Heart right ventricle (tissue), 16 donors: ENCODE measurements around the gene CD8A. TPM values are rescaled to one million over a fixed set of nuclear protein-coding genes. Genes with fewer than 3 reads are reported as not detected.

Experiments used
- ATAC-seq, 8 donors: fragments of 200-7000 bp; cut with Tn5 transposase; one replicate each; pipeline ENCODE4 v1.9.1; 2020; ENCODE audit warnings: mild to moderate bottlenecking in 8 of 8, moderate library complexity in 8 of 8, moderate number of reproducible peaks in 1 of 8
- DNase-seq, 2 donors: peaks; one replicate each; pipeline ENCODE4 v3.0.0-alpha.2; 2020
- H3K27ac ChIP-seq, 10 donors: fragments of 200-600 bp; sonication (generic) in 2 of 10; one replicate each; pipeline versions ENCODE4 v1.5.0 to v1.8.0; 2020 to 2022; ENCODE audit warnings: mild to moderate bottlenecking in 3 of 10
- H3K27me3 ChIP-seq, 7 donors: fragments of 200-600 bp; one replicate each; pipeline ENCODE4 v1.8.0; 2021 to 2022; ENCODE audit warnings: mild to moderate bottlenecking in 2 of 7
- H3K36me3 ChIP-seq, 9 donors: fragments of 200-600 bp; sonication (generic) in 1 of 9; one replicate each; pipeline versions ENCODE4 v1.5.0 to v1.8.0; 2020 to 2022; ENCODE audit warnings: mild to moderate bottlenecking in 2 of 9
- H3K4me1 ChIP-seq, 9 donors: fragments of 200-600 bp; sonication (generic) in 1 of 9; one replicate each; pipeline versions ENCODE4 v1.5.0 to v1.8.0; 2020 to 2022; ENCODE audit warnings: mild to moderate bottlenecking in 4 of 9
- H3K4me3 ChIP-seq, 10 donors: fragments of 200-600 bp; sonication (generic) in 2 of 10; one replicate each; pipeline versions ENCODE4 v1.5.0 to v1.8.0; 2020 to 2022; ENCODE audit warnings: mild to moderate bottlenecking in 7 of 10, moderate library complexity in 2 of 10
- H3K9me3 ChIP-seq, 11 donors: fragments of 200-600 bp in 10 of 11; sonication (generic) in 2 of 11; one replicate each; pipeline versions ENCODE4 v1.5.0 to v1.8.0; 2013 to 2022; ENCODE audit warnings: mild to moderate bottlenecking in 2 of 11, control low read depth in 1 of 11, moderate library complexity in 1 of 11
- WGBS, 2 donors: extraction: QIAGEN DNeasy Blood & Tissue Kit; methylation state at CpG; one replicate each; pipeline ENCODE4 v1.1.7; 2013; ENCODE audit warnings: inconsistent platforms in 1 of 2; 5-methylcytosine and 5-hydroxymethylcytosine counted together
- intact Hi-C, 10 donors: fragments of 100-400 bp; cut with DNase I; formaldehyde crosslinking; loops; one replicate each; pipeline versions ENCODE4 v1.11.1 to v1.14.2; 2022
- polyA plus RNA-seq, 2 donors: library from polyadenylated mRNA; stranded (reverse); fragments of 200-250 nt; gene quantifications; one replicate each; pipeline ENCODE4 v1.2.3, GENCODE V29; 2013
- total RNA-seq, 10 donors: library from RNA; stranded (reverse); fragmentation: NEBNext Ultra II Directional in 3 of 10; extraction: Animal tissue kit (Norgen Biotek cat#: 25700) in 3 of 10; gene quantifications; one replicate each; pipeline versions ENCODE4 v1.2.1 to v1.2.4, GENCODE V29; 2021 to 2023
- TF ChIP-seq, protein P1 (sequence below), 9 donors: fragments of 200-600 bp; sonication (generic) in 2 of 9; IDR thresholded peaks; one replicate each; pipeline versions ENCODE4 v1.5.0 to v1.8.0; 2021 to 2022; ENCODE audit warnings: antibody characterized with exemption in 9 of 9, mild to moderate bottlenecking in 5 of 9, moderate library complexity in 1 of 9
- donor health status: Arrhythmogenic right ventricular cardiomyopathy.
- donor health status: ischemic (EF 13 %, LVEDD 7.1; RV severe dilation, severe dysfunction).
- donor health status: healthy with polysubstance abuse.
- donor health status: DM: no; HTN: yes; CAD: no.
- donor health status: DM: no; HTN: no; CAD: no.
- donor health status: ischemic (EF 25% LVEDD 6.9; RV normal size, moderate dysfunction).
- donor health status: ischemic (EF 25% LVEDD 5.7; RV mildly dilated, moderate dysfunction).
- donor health status: healthy.
- donor health status: DM: yes; HTN: yes; CAD: no.
- donor health status: Ischemic cardiomyopathy.
- donor health status: ischemic (EF 35%, LVEDD 5.7; RV mildly dilated, moderate dysfunction).
- donor health status: nonischemic (EF 11% LVEDD 7.7; RV severe dilation, severe dysfunction).
- donor health status: DM: yes; HTN: yes; CAD: no.
- donor health status: PGD.
- donor health status: ischemic (EF 29% LVEDD 5.4; RV normal size, mild dysfunction).
- donor health status: nonischemic (EF 23%, LVEDD 6.1; RV moderate dilation, normal function).

CD8A gene
- total and polyA plus RNA-seq, 12 donors = 0.19 to 11.8 (median 0.48) TPM; not detected in 1

DNA sequence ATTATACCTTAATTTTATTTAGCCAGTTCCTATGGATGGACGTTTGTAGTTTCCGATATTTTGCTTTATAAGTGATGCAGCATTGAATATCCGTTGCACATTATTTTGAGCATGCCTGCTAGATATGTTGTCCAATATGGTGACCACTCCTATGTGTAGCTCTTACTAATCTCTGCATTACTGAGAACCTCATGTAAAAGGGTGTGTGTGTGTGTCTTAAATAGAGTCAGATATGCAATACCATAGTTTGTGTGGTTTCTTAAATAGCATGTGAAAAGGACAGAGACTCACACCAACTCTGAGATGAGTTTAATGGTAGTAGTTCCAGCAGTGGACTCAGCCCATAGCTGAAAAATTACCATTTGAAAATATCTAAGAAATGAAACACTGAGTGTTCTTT lies 32.3 kb downstream of the CD8A start:
- ATAC-seq (no peak), DNase-seq (no peak)
- Histone ChIP-seq H3K4me1 (peaks cover 2 to 45% (median 16%) of the 10 kb centered on the region in 9 donors), H3K27me3 (no peaks in the 10 kb centered on the region), H3K4me3 (no peak overlapping the region), H3K36me3 (peaks cover 0 to 53% (median 14%) of the 10 kb centered on the region in 9 donors), H3K9me3 (no peaks in the 10 kb centered on the region), H3K27ac (peak overlapping the region in 1 of 10 donors; percentile 38)
- TF ChIP-seq, protein P1, sequence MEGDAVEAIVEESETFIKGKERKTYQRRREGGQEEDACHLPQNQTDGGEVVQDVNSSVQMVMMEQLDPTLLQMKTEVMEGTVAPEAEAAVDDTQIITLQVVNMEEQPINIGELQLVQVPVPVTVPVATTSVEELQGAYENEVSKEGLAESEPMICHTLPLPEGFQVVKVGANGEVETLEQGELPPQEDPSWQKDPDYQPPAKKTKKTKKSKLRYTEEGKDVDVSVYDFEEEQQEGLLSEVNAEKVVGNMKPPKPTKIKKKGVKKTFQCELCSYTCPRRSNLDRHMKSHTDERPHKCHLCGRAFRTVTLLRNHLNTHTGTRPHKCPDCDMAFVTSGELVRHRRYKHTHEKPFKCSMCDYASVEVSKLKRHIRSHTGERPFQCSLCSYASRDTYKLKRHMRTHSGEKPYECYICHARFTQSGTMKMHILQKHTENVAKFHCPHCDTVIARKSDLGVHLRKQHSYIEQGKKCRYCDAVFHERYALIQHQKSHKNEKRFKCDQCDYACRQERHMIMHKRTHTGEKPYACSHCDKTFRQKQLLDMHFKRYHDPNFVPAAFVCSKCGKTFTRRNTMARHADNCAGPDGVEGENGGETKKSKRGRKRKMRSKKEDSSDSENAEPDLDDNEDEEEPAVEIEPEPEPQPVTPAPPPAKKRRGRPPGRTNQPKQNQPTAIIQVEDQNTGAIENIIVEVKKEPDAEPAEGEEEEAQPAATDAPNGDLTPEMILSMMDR (IDR thresholded peaks at IDR 0.05) = no peak
- WGBS, 2 donors = 85 to 93% methylated on average over 3 of the region's 3 CpGs
- intact Hi-C loops = loop anchor here in 2 of 10 donors (5.0 to 10.0 kb wide), 3 partner anchors 51 to 134 kb away; partner anchors contain the start of gene RNF103 (in 1 of the 2)

DNA sequence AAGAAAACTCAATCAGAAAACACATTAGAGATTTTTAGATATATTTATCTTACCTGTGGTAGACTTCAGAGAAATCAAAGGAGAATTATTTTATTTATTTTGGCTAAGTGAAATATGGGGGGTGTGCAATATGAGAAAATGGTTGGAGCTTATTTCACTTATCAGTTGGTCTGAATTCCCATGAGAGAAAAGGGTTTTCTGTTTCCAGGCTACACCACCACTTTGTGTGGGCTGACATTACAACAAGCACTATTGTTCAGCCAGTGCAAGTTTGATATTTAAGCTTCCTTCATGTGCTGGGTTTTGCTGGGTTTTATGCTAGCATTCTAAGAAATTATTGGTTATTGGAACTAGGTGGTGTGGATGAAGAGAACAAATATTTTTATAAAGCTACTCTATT lies 37.1 kb downstream of the CD8A start:
- Histone ChIP-seq H3K4me1 (peaks cover under 1 to 40% (median 15%) of the 10 kb centered on the region in 9 donors), H3K27me3 (no peaks in the 10 kb centered on the region), H3K36me3 (peaks cover 0 to 60% (median 25%) of the 10 kb centered on the region in 9 donors), H3K9me3 (peaks cover 0 to 19% (median 10%) of the 10 kb centered on the region in 11 donors), H3K4me3 (no peak overlapping the region), H3K27ac (no peak overlapping the region)
- TF ChIP-seq, protein P1 (IDR thresholded peaks at IDR 0.05) = no peak
- intact Hi-C loops = loop anchor here in 2 of 10 donors (10.0 kb wide), 2 partner anchors 49 to 129 kb away; partner anchors contain the start of gene RNF103 (in 1 of the 2)
- ATAC-seq (no peak), DNase-seq (no peak)

DNA sequence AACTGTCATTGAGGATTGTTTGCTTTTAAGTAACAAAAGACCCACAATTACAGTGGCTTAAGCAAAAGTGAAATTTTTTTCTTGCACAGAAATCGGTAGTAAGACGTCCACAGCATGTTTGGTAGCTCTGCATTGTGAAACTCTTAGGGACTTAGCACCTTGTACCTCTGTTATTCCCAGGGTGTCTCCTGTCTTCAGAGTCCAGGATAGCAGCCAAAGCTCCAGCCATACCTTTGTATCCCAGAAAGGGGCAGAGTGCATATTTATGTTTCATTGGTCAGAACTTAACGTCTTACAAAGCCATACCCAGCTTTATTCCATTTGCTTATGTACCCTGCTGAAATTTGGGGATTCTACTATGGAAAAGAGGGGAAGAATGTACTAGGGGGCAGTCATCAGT lies 37.8 kb downstream of the CD8A start:
- WGBS, 2 donors = 95% methylated on average over 3 of the region's 3 CpGs
- intact Hi-C loops = loop anchor here in 2 of 10 donors (10.0 kb wide), 2 partner anchors 48 to 128 kb away; partner anchors contain the start of gene RNF103 (in 1 of the 2)
- TF ChIP-seq, protein P1 (IDR thresholded peaks at IDR 0.05) = no peak
- no peak for ATAC-seq
- no peak overlapping the region for H3K27ac ChIP-seq
- H3K4me1 ChIP-seq = peaks cover 0 to 43% (median 18%) of the 10 kb centered on the region in 9 donors
- peaks cover 0 to 60% (median 25%) of the 10 kb centered on the region in 9 donors for H3K36me3 ChIP-seq
- no peak overlapping the region for H3K4me3 ChIP-seq
- peaks cover 0 to 19% (median 10%) of the 10 kb centered on the region in 11 donors for H3K9me3 ChIP-seq
- no peak for DNase-seq
- H3K27me3 ChIP-seq = no peaks in the 10 kb centered on the region

DNA sequence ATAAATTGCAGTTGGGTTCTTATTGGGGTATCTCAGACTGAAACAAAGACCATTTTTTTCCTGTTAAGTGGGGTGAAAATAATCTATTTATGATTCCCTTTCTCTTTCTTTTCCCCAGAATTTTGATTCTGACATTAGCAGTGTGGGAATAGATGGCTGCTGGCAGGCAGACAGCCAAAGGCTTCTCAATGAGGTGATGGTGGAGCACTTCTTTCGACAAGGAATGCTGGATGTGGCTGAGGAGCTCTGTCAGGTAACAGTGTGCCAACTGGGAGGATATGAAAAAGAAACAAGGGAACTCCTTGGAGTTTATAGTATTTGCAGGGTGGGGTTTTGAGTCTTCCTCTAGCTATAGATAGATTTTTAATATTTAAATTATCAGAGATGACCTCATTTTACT lies 38.9 kb downstream of the CD8A start:
- Histone ChIP-seq H3K27me3 (no peaks in the 10 kb centered on the region), H3K27ac (no peak overlapping the region), H3K4me3 (no peak overlapping the region), H3K36me3 (peaks cover 0 to 60% (median 25%) of the 10 kb centered on the region in 9 donors), H3K4me1 (peaks cover 0 to 48% (median 23%) of the 10 kb centered on the region in 9 donors), H3K9me3 (peaks cover 0 to 19% (median 10%) of the 10 kb centered on the region in 11 donors)
- intact Hi-C loops = loop anchor here in 2 of 10 donors (10.0 kb wide), 2 partner anchors 47 to 127 kb away; partner anchors contain the start of gene RNF103 (in 1 of the 2)
- 50 to 65% methylated on average over 1 of the region's 1 CpG for WGBS, 2 donors
- ATAC-seq = peak in 1 of 8 donors; percentile 59
- TF ChIP-seq, protein P1 (IDR thresholded peaks at IDR 0.05) = no peak
- no peak for DNase-seq
